HCT116 (cell line): ENCODE results near the gene DENND5A. TPM values are rescaled to one million over a fixed set of nuclear protein-coding genes. Genes with fewer than 3 reads are reported as not detected.

Experiments
- ATAC-seq: fragments of 200-7000 bp; cut with Tn5 transposase; 2 replicates; pipeline ENCODE4 v1.9.1; 2020; ENCODE audit warnings: mild to moderate bottlenecking, moderate library complexity
- BruUV-seq: library from RNA; stranded (reverse); fragments of 400-500 nt; replicated peaks from 2 replicates; lab custom pipeline; 2021; lab: Mats Ljungman, UMichigan
- CTCF ChIA-PET: fragments of 300-600 bp; sonication (Branson Sonifier 250); formaldehyde crosslinking; loops from one replicate; lab custom pipeline; 2021; ENCODE audit warnings: antibody characterized with exemption; lab: Charles Lee
- POLR2A ChIA-PET: fragments of 300-600, 350-600 bp; sonication (Branson Sonifier 250); formaldehyde crosslinking; loops from one replicate; lab custom pipeline; 2021; ENCODE audit warnings: antibody characterized with exemption; lab: Charles Lee
- RAD21 ChIA-PET, 2 experiments: fragments of 300-600 bp; sonication (Branson Sonifier 250); formaldehyde crosslinking; loops; one replicate each; lab custom pipeline; 2023; ENCODE audit warnings: low total read pairs in 2 of 2; ENCODE audit not compliant: uncharacterized antibody in 2 of 2, unreplicated experiment in 2 of 2, low non-redundant PET in 1 of 2; lab: Charles Lee
- DNase-seq: peaks from one replicate; pipeline ENCODE4 v3.0.0-alpha.2; 2010; ENCODE audit warnings: low read depth, low spot score
- H2AFZ ChIP-seq: fragments of 200-600 bp; shearing (Covaris generic), sonication (generic); 2 replicates; pipeline ENCODE4 v1.6.1; 2017; ENCODE audit warnings: low read depth, mixed run types, mixed read lengths, antibody characterized with exemption, low read length; ENCODE audit not compliant: poor library complexity, severe bottlenecking
- H3K27ac ChIP-seq: 2 replicates; pipeline ENCODE4 v1.5.1; 2012; ENCODE audit warnings: low read depth, low read length
- H3K27me3 ChIP-seq: fragments of 200-600 bp; sonication (generic); 2 replicates; pipeline ENCODE4 v1.6.1; 2016; ENCODE audit warnings: mixed run types, low read length, mixed read lengths; ENCODE audit not compliant: insufficient read depth
- H3K36me3 ChIP-seq, 2 experiments: fragments of 200-500 bp in 1 of 2; fragments of 200-600 bp in 1 of 2; sonication (Bioruptor generic) in 1 of 2; sonication (generic) in 1 of 2; 2 replicates each; pipeline versions ENCODE4 v1.5.1 to v1.6.1; 2014 to 2016; ENCODE audit warnings: low read length in 2 of 2, inconsistent platforms in 1 of 2, mixed read lengths in 1 of 2, mixed run types in 1 of 2; ENCODE audit not compliant: insufficient read depth in 2 of 2, control insufficient read depth in 1 of 2
- H3K4me1 ChIP-seq, 2 experiments: fragments of 200-600 bp in 1 of 2; sonication (generic) in 1 of 2; 2 replicates each; pipeline versions ENCODE4 v1.5.1 to v1.6.1; 2012 to 2017; ENCODE audit warnings: low read length in 2 of 2, inconsistent platforms in 1 of 2, mild to moderate bottlenecking in 1 of 2, mixed read lengths in 1 of 2, mixed run types in 1 of 2, moderate library complexity in 1 of 2; ENCODE audit not compliant: insufficient read depth in 2 of 2, control insufficient read depth in 1 of 2
- H3K4me2 ChIP-seq: fragments of 200-600 bp; sonication (generic); 2 replicates; pipeline ENCODE4 v1.6.1; 2017; ENCODE audit warnings: mixed run types, low read length, mixed read lengths
- H3K4me3 ChIP-seq, 2 experiments: fragments of 200-600 bp in 1 of 2; sonication (generic) in 1 of 2; replicated peaks in 1 of 2; 2 replicates each; pipeline ENCODE4 v1.5.1; 2011 to 2016; ENCODE audit warnings: low read length in 2 of 2, control low read depth in 1 of 2, low read depth in 1 of 2, mild to moderate bottlenecking in 1 of 2, mixed read lengths in 1 of 2, mixed run types in 1 of 2
- H3K79me2 ChIP-seq: fragments of 200-600 bp; sonication (generic); 2 replicates; pipeline ENCODE4 v1.6.1; 2017; ENCODE audit warnings: mild to moderate bottlenecking, mixed run types, low read length, moderate library complexity, mixed read lengths; ENCODE audit not compliant: insufficient read depth
- H3K9ac ChIP-seq: fragments of 200-600 bp; sonication (generic); 2 replicates; pipeline ENCODE4 v1.6.1; 2016; ENCODE audit warnings: low read length, mixed read lengths
- H3K9me2 ChIP-seq: fragments of 200-600 bp; sonication (generic), shearing (Covaris generic); 2 replicates; pipeline ENCODE4 v1.6.1; 2017; ENCODE audit warnings: mixed run types, mild to moderate bottlenecking, moderate library complexity; ENCODE audit not compliant: insufficient read depth
- H3K9me3 ChIP-seq, 2 experiments: fragments of 200-500 bp in 1 of 2; fragments of 200-600 bp in 1 of 2; sonication (Bioruptor generic) in 1 of 2; sonication (generic) in 1 of 2; 2 replicates each; pipeline ENCODE4 v1.6.1; 2014 to 2017; ENCODE audit warnings: low read length in 2 of 2, mixed read lengths in 2 of 2, inconsistent platforms in 1 of 2, low read depth in 1 of 2, mild to moderate bottlenecking in 1 of 2, mixed run types in 1 of 2, moderate library complexity in 1 of 2; ENCODE audit not compliant: control insufficient read depth in 1 of 2, insufficient read depth in 1 of 2
- H4K20me1 ChIP-seq: fragments of 200-600 bp; sonication (generic), shearing (Covaris generic); 2 replicates; pipeline ENCODE4 v1.6.1; 2017; ENCODE audit warnings: mixed run types, mild to moderate bottlenecking, moderate library complexity; ENCODE audit not compliant: insufficient read depth
- ATF3 ChIP-seq: IDR thresholded peaks from 2 replicates; pipeline ENCODE4 v1.6.1; 2012
- CBX3 ChIP-seq: IDR thresholded peaks from 2 replicates; pipeline ENCODE4 v1.6.1; 2012; ENCODE audit warnings: low read depth
- CTCF ChIP-seq, 3 experiments: fragments of 200-600 bp in 1 of 3; sonication (generic) in 1 of 3; IDR thresholded peaks in 2 of 3; conservative IDR thresholded peaks in 1 of 3; 2 replicates each; pipeline ENCODE4 v1.5.1; 2012 to 2017; ENCODE audit warnings: low read depth in 2 of 3, low read length in 2 of 3, antibody characterized with exemption in 1 of 3, borderline replicate concordance in 1 of 3, control low read depth in 1 of 3, mild to moderate bottlenecking in 1 of 3, mixed read lengths in 1 of 3, mixed run types in 1 of 3, moderate library complexity in 1 of 3; ENCODE audit not compliant: insufficient read depth in 1 of 3
- EGR1 ChIP-seq: IDR thresholded peaks from 2 replicates; pipeline ENCODE4 v1.6.1; 2012; ENCODE audit warnings: low read depth
- JUND ChIP-seq: IDR thresholded peaks from 2 replicates; pipeline ENCODE4 v1.6.1; 2012
- RAD21 ChIP-seq: IDR thresholded peaks from 2 replicates; pipeline ENCODE4 v1.6.1; 2012; ENCODE audit warnings: low read depth, mild to moderate bottlenecking
- REST ChIP-seq: IDR thresholded peaks from 2 replicates; pipeline ENCODE4 v1.6.1; 2012; ENCODE audit warnings: low read depth
- TCF7L2 ChIP-seq: IDR thresholded peaks from 2 replicates; pipeline ENCODE4 v1.7.0; 2011; ENCODE audit warnings: borderline replicate concordance, inconsistent platforms; ENCODE audit not compliant: insufficient read depth, insufficient read length; ENCODE audit errors: extremely low read depth
- YY1 ChIP-seq: IDR thresholded peaks from 2 replicates; pipeline ENCODE4 v1.6.1; 2011; ENCODE audit warnings: low read length, low read depth, moderate library complexity, mild to moderate bottlenecking; ENCODE audit not compliant: insufficient replicate concordance; ENCODE audit errors: extremely low read depth
- ZBTB33 ChIP-seq: IDR thresholded peaks from 2 replicates; pipeline ENCODE4 v1.6.1; 2011; ENCODE audit warnings: mild to moderate bottlenecking, low read length, moderate library complexity; ENCODE audit not compliant: insufficient replicate concordance; ENCODE audit errors: extremely low read depth
- intact Hi-C: fragments of 100-400 bp; cut with micrococcal nuclease; formaldehyde crosslinking; loops from 2 replicates; pipeline ENCODE4 v1.10.0; 2022
- total RNA-seq: library from RNA; stranded (reverse); gene quantifications from one replicate; pipeline ENCODE4 v1.2.1, GENCODE V29; 2021; ENCODE audit not compliant: unreplicated experiment

DENND5A gene
- total RNA-seq, 1 experiment from 2014 or later, result 48.6 TPM

GRCh38 chr11:9142732-9143131, 122.4 kb downstream of the DENND5A start:
- TF ChIP-seq RAD21 (no peak), CBX3 (no peak), EGR1 (no peak), REST (no peak), JUND (no peak), ATF3 (no peak), CTCF (IDR thresholded peaks at IDR 0.05 in 2 of 3, conservative IDR thresholded peaks at IDR 0.05 in 1 of 3; ENCODE audit: borderline replicate concordance in 1 of 3, insufficient read depth in 1 of 3, low read depth in 2 of 3, low read length in 2 of 3) (no peak), ZBTB33 (no peak), TCF7L2 (no peak), YY1 (no peak)
- H3K4me2 ChIP-seq, result no peak overlapping the region
- H3K36me3 ChIP-seq, result peaks cover 13 to 19% of the 10 kb centered on the region in 2 experiments; a peak in 3 of 4 replicates
- POLR2A ChIA-PET, result no interaction called here
- no peaks in the 10 kb centered on the region for H3K9me3 ChIP-seq
- H3K27ac ChIP-seq, result no peak overlapping the region
- CTCF ChIA-PET, result no interaction called here
- no peak overlapping the region for H3K4me3 ChIP-seq
- H3K9me2 ChIP-seq, result no peaks in the 10 kb centered on the region
- DNase-seq (no peak), ATAC-seq (no peak)
- H3K4me1 ChIP-seq, result peaks cover 29 to 30% of the 10 kb centered on the region in 2 experiments
- RAD21 ChIA-PET, result no interaction called here
- H3K27me3 ChIP-seq, result no peaks in the 10 kb centered on the region
- no peak overlapping the region for H2AFZ ChIP-seq
- no TSS peak for BruUV-seq
- no peaks in the 10 kb centered on the region for H3K79me2 ChIP-seq
- peaks cover 5% of the 10 kb centered on the region; the same call in 1 of the 2 replicates for H4K20me1 ChIP-seq
- intact Hi-C loops, result no loop called here
- H3K9ac ChIP-seq, result no peak overlapping the region
